GM19025 (cell line): ENCODE measurements around the gene SRSF3.
"Not testable (repeated sequence)": the region's sequence is repeated elsewhere in the genome, so short reads cannot be mapped to it uniquely, and the experiment has no call there.

ENCODE experiments used
- ATAC-seq: cut with Tn5 transposase; IDR thresholded peaks from one replicate; pipeline ENCODE4 v1.9.1; 2021; ENCODE audit warnings: mild to moderate bottlenecking, low read depth, moderate library complexity; ENCODE audit not compliant: unreplicated experiment

The SRSF3 gene

DNA sequence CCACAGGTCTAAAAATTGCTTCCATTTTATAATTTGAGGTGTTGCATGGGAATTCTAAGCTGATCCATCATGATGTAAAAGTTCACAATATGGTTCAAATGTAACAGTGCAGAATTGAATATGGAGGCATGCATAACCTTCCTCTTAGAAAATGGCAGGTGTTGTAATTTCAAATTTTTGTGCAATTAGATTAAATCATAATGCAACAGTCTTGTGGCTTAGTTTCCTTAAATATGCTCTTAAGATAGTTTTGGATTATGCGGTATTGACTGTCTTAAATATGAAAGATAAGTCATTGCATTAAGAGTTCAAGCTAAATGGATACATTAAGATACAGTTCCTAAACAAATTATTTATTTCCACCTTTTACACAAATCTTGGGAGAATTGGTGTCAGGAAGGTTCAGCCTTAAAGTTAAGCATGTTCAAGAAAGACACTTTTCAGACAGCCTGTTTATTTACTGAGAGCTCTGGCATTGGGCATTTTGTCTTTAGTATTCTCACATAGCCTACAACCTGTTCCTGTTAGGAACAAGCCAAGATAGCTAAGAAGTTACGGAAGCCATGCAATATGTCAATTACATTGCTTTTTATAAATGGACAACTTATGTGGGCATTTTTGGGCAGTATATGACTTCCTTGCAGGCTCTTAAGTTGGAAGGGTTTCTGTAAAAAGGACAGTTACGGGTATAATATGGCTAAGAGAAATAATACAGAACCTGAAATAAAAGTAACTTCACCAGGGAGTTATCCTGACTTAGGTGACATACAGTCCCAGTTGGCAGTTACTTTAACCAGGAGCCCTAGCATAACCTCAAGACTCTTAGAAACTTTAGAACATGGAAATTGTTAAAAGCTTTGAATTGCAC, 9.3 kb downstream of the SRSF3 start:
- no peak for ATAC-seq

DNA sequence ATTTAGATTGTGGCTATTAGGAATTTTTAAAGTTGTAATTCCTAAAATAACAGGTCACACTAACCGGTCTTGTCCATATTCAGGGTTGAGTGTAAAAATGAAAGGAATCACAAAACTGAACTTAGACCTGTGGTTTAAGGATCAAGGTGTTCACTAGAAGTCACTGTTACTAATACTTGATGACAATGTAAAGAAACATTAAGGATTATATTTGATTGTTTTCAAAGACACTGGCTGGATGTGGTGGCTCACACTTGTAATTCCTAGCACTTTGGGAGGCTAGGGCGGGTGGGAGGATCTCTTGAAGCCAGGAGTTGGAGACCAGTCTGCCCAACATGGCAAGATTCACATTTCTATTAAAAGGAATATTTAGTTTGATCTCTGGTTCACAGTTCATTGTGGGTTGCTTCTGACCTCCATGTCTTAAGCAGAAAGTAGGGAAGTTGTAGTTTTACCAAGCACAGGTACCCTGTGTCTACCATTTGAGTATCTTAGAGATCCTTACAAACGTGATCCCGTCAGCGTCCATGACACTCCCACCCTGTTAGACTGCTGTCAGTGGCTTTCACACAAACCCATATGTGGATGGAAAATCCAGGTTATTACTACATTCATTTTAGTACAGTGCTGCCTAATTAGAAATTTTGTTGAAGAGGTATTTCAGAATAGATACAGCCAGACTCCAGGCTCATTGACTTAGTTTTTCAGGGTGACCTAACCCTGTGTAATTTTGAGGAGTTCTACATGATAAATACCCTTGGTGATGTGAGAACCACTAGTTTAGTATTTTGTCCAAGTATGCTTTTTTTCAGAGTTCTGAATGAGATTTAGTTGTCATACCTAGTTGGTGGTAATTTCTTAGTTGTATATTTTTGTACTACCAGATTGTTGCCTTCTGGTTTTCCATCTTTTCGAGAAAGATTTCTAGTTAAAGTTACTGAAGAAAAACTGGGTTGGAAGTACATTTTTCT, 10.2 kb downstream of the SRSF3 start:
- ATAC-seq: no peak

GRCh38 chr6:36605143-36605542, 11.0 kb downstream of the SRSF3 start:
- no peak for ATAC-seq

- no peak for ATAC-seq
Observed at GRCh38 chr6:36605560-36606391, 11.6 kb downstream of the SRSF3 start.

DNA sequence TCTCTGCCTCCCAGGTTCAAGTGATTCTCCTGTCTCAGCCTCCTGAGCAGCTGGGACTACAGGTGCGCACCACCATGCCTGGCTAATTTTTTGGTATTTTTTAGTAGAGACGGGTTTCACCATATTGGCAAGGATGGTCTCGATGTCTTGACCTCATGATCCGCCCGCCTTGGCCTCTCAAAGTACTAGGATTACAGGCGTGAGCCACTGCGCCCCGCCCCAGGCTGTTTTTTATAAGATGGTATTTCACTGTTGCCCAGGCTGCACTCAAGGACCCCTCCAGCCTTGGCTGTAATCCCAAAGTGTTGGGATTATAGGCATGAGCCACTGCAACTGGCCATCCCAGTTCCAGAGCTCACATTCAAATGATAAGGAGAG, 13.1 kb downstream of the SRSF3 start:
- not testable (repeated sequence) for ATAC-seq

DNA sequence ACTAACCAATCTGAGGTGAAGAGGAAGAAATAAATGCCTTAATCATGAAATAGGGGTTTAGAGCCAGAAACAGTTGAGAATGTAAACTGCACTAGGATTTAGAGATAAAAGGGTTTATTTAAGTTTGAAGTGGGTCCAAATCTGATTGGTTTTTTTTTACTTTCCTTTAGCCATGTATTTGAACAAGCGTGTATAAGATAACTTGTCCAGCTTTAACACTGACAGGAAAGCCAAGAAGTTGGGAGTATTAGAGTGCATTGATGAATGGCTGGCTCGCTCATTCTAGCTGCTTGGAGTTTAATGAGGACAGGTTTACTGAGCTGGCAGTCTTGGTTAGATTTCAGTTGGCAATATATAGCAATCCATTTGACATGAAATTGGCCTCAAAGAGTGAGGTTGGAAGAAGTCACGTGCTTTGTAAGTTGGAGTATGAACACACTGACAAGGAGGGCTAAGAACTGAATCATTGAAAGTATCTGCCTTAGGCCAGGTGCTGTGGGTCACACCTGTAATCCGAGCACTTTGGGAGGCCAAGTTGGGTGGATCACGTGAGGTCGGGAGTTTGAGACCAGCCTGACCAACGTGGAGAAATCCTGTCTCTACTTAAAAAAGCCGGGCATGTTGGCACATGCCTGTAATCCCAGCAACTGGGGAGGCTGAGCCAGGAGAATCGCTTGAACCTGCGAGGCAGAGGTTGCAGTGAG, 13.7 kb downstream of the SRSF3 start:
- no peak for ATAC-seq

GRCh38 chr6:36608788-36609563, 14.8 kb downstream of the SRSF3 start:
- ATAC-seq: no peak

- ATAC-seq: no peak
Observed at GRCh38 chr6:36609582-36609981, 15.4 kb downstream of the SRSF3 start.

DNA sequence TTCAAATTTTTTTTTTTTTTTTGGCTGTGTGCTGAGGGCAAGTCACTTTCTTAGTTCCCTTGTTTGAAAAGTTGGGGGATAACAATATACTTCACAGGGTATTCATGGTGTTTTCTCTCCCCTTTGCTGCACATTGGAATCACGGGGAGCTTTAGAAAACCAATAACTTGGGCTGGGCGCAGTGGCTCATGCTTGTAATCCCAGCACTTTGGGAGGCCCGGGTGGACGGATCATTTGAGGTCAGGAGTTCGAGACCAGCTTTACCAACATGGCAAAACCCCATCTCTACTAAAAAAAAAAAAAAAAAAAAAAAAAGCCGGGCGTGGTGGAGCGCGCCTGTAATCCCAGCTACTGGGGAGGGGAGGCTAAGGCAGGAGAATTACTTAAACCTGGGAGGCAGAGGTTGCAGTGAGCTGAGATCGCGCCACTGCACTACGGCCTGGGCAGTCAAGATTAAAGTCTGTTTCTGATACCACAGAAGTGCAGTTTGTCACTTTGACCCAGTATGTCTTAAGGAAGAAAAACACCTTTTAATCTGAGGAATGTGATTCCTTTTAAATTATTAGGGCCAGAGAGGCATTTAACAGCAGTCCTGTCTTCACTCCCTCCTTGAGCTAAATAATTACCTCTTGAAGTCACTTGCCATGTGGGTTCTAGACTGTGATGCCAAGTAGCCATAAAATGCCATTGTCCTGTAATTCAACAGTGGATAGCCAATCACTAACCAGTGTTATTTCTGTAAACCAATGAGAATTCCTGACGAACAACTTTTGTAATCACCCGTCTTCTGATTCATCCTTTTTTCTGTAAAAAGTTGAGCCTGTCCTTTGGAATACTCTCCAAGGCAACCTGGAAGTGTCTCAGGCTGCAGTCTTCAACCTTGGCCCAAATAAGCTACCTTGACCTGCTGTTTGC, 16.1 kb downstream of the SRSF3 start:
- ATAC-seq: no peak

DNA sequence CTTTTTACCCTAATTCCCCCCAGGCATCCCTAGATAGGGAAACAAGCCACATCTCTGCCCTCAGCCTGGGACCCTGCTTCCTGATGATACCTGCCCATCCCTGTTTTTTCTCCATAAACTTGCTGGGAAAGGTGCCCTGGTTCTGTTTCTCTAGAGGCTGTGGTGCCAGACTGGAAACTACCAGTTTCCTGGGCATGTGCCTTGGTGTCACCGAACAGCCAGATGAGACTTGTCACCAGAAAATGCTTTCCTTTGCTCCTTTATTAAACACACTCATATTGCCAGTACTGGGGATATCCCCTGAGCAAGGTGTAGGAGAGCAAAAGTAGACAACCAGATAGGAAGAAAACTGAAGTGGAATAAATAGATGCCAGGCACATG, 16.8 kb downstream of the SRSF3 start:
- no peak for ATAC-seq

DNA sequence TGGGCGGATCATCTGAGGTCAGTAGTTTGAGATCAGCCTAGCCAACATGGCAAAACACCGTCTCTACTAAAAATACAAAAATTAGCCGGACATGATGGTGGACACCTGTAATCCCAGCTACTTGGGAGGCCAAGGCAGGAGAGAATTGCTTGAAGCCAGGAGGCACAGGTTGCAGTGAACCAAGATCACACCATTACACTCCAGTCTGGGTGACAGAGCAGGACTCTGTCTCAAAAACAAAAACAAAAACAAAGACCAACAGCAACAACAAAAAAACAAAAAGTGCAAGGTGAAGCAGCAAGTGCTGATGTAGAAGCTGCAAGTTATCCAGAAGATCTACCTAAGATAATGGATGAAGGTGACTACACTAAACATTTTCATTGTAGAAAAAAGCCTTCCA, 17.5 kb downstream of the SRSF3 start:
- ATAC-seq: not testable (repeated sequence)

DNA sequence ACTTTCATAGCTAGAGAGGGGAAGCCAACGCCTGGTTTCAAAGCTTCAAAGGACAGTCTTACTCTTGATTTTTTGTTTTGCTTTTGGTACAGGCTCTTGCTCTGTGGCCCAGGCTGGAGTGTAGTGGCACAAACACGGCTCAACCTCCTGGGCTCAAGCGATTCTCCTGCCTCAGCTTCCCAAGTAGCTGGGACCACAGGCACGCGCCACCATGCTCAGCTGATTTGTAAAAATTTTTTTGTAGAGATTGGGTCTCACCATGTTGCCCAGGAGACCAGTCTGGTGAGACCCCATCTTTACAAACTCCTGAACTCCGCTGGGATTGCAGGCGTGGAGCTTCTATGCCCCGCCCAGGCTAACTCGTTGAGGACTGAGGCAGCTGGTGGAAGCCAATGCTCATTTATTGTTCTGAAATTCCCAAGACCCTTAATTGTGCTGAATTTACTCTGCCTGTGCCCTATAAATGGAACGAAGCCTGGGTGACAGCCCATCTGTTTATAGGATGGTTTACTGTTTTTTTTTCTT, 18.0 kb downstream of the SRSF3 start:
- ATAC-seq: no peak

DNA sequence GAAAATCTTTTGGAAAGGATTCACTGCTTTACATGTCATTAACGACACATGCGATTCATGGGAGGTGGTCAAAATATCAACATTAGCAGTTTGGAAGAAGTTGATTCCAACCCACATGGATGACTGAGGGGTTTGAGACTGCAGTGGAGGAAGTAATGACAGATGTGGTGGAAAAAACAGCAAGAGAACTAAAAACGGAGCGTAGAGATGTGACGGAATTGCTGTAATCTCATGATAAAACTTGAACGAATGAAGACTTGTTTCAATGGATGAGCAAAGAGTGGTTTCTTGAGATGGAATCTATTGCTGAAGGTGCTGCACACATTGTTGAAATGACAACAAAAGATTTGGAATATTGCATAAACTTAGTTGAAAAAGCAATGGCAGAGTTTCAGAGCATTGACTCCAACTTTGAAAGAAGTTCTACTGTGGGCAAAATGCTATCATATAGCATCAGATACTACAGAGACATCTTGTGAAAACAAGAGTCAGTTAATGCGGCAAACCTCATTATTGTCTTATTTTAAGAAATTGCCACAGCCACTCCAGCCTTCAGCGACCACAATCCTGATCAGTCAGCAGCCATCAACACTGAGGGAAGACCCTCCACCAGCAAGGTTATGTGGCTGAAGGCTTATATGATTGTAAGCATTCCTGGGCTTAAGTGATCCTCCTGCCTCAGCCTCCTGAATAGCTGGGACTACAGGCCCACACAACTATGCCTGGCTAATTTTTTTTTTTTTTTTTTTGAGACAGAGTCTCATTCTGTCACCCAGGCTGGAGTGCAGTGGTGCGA, 19.2 kb downstream of the SRSF3 start:
- ATAC-seq: no peak

- no peak for ATAC-seq
Observed at GRCh38 chr6:36615018-36615761, 21.0 kb downstream of the SRSF3 start.

- ATAC-seq: no peak
Observed at GRCh38 chr6:36616893-36617521, 22.8 kb downstream of the SRSF3 start.
